Fibroblast of mammary gland (primary cell): ENCODE results near the gene ZBTB46.

Experiments used
- DNase-seq: peaks from one replicate; pipeline ENCODE4 v3.0.0-alpha.2; 2010; ENCODE audit warnings: low read depth
- H3K4me3 ChIP-seq: 2 replicates; pipeline ENCODE4 v1.5.1; 2011; ENCODE audit warnings: low read depth, mild to moderate bottlenecking, low read length, moderate library complexity; ENCODE audit not compliant: control insufficient read depth
- CTCF ChIP-seq: conservative IDR thresholded peaks from 2 replicates; pipeline ENCODE4 v1.5.1; 2011; ENCODE audit warnings: low read depth, low read length, inconsistent platforms; ENCODE audit not compliant: control insufficient read depth, insufficient read depth

Gene ZBTB46

GRCh38 chr20:63825331-63826118 is 5.5 kb downstream of the ZBTB46 start:
- no peak for DNase-seq
- no peak for TF ChIP-seq CTCF
- no peak overlapping the region for H3K4me3 ChIP-seq

DNA sequence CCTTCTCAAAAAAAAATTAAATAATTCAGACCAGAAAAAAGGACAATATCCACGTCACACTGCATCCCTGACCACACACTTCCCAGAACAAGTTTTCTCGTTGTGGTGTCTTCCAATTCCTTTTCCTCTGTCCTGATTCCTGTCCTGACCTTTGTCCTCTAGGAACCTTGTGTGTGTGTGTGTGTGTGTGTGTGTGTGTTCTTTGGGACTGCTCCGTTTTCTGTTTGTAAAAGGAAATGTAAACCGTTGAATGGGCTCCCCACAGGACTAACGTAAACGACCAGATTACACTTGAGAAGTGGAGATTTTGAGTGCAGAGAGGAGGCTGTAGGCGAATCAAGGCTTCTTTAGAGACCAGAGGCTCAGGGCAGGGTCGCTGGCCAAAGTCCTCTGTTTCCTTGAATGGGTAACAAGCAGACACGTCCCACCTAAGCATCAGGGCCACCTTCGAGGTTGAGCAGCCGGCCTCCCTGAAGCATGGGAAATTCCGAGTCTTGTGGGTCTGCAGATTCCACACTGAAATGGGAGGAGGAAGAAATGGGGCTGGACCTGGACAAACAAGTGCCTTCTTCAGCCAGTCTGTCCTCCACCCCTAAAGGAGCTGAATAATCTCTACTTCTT is 7.3 kb downstream of the ZBTB46 start:
- no peak for TF ChIP-seq CTCF
- no peak overlapping the region for H3K4me3 ChIP-seq
- no peak for DNase-seq

DNA sequence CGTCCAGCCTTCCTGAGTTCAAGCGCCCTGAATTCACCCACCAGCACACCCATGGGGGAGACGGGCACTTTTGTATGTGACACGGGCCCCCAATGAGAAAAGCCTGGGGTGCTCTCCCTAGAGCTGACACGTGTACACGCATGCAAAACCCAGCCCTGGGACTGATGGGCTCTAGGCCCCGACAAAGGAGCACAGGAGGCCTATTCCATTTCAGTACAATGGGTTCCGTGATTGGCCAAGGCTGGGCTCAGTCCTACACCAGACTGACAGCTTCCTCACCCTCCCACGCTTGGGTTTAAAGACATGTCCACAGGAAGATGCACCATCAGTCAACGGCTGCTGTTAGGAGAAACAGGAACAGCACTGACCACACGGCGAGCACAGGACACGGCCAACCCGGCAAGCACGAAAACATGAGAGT is 8.8 kb downstream of the ZBTB46 start:
- no peak for DNase-seq
- TF ChIP-seq CTCF: no peak

DNA sequence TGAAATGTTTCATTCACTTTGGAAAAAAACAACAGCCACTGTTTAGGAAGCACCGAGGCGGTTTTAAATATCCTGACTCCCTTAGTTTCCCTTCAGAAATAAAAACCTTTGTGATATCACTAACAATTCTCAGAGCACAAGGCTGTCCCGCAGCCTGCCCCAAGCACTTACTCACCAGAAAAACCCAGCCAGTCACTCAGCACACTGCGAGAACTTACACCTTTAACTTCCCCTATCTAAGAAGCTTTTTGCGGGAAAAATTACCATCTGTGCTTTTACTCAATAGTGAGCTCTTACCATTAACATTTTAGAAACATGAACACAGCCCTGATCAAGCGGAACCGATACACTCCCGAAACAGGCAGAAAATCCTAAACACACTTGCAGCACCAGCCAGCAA is 9.3 kb downstream of the ZBTB46 start:
- no peak for DNase-seq
- TF ChIP-seq CTCF: no peak
- H3K4me3 ChIP-seq: no peak overlapping the region

More for the DNA sequence above, 8.8 kb downstream of the ZBTB46 start:
- H3K4me3 ChIP-seq: no peak overlapping the region

GRCh38 chr20:63819224-63819921 is 11.7 kb downstream of the ZBTB46 start:
- peak; percentile 28 for DNase-seq
- peak; percentile 26 for TF ChIP-seq CTCF
- no peak overlapping the region for H3K4me3 ChIP-seq

- no peak overlapping the region for H3K4me3 ChIP-seq
- DNase-seq: no peak
- TF ChIP-seq CTCF: no peak
These were observed 15.3 kb downstream of the ZBTB46 start for GRCh38 chr20:63815615-63816253.
